Measurements from ENCODE around the gene ZBTB5. TPM values are rescaled to one million over a fixed set of nuclear protein-coding genes. Genes with fewer than 3 reads are reported as not detected.

Gene ZBTB5
- total and polyA plus RNA-seq, 2 of the 4 experiments (the other 2 are of a cell fraction), result 6.3 to 9.1 TPM

DNA sequence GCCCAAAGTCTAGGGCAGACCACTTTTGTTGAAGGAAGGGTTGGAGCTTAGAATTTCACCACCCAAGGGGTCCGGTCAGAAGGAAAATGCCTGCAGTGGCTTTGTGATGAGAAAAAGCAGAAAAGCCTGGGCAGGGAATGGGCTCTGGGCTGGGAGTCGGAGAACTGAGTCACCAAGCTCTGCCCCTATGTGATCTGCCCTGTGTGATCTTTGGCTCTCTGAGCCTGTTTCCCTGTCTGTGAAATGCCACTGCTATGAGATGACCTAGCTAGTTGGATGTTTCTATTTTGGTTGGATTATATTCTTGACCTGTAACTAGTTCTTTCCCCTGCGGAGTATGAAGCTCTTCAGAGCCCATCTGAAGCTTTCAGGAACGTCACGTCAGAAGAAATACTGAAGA, 30.3 kb upstream of the ZBTB5 start:
- no peak overlapping the region for H2AK5ac ChIP-seq (ENCODE audit: low read depth, low read length)
- dilution Hi-C loops (cut with HindIII; ENCODE audit: low sequenced_read_pairs, unreplicated experiment), result no loop called here
- H3K27ac ChIP-seq (ENCODE audit: insufficient read depth, low read length), result no peak overlapping the region
- no peak overlapping the region for H4K8ac ChIP-seq (ENCODE audit: low read depth in 2 of 2, low read length in 2 of 2)
- no peak overlapping the region for H3K4me3 ChIP-seq (ENCODE audit: insufficient read depth, low read depth, low read length)
- H3K4me2 ChIP-seq (ENCODE audit: low read depth, low read length), result no peak overlapping the region
- intact Hi-C loops (cut with micrococcal nuclease), result no loop called here
- no peak overlapping the region for H2BK120ac ChIP-seq (ENCODE audit: low read depth, low read length)
- H4K5ac ChIP-seq (ENCODE audit: low read depth, low read length), result no peak overlapping the region
- H4K20me1 ChIP-seq (ENCODE audit: insufficient read depth, low read length), result no peaks in the 10 kb centered on the region; the same call in 1 of the 2 replicates
- no peak overlapping the region for H4K91ac ChIP-seq (ENCODE audit: insufficient read depth, low read depth, low read length)
- no peaks in the 10 kb centered on the region for H3K4me1 ChIP-seq (ENCODE audit: control insufficient read depth, insufficient read depth, low read length)
- H3K9me3 ChIP-seq (ENCODE audit: control insufficient read depth, insufficient read depth, low read length), result no peaks in the 10 kb centered on the region
- H3K4ac ChIP-seq (ENCODE audit: low read depth, low read length), result no peak overlapping the region
- no peak overlapping the region for H2BK20ac ChIP-seq (ENCODE audit: low read depth, low read length)
- H3K9me1 ChIP-seq (ENCODE audit: insufficient read depth, low read length), result peaks cover 4% of the 10 kb centered on the region
- BruUV-seq (replicated peaks), result no TSS peak
- in situ Hi-C loops (cut with MboI; ENCODE audit: low sequenced_read_pairs), result loop anchor here (25.0 kb wide), 2 partner anchors 567 to 867 kb away; partner anchors contain the start of gene SHB
- H2AFZ ChIP-seq (replicated peaks; ENCODE audit: low read length, poor library complexity), result no peak overlapping the region
- no peak overlapping the region for H3K14ac ChIP-seq (replicated peaks; ENCODE audit: low read depth, low read length)
- ChIA-PET POLR2A (ENCODE audit: unreplicated experiment) (interaction anchor here (1.1 kb wide), 1 partner anchor 9 kb away, joined by 3 read pairs; no protein-coding TSS in a partner anchor), CTCF (no interaction called here)
- no CpG with 5 or more reads among the region's 5 CpGs for WGBS, 2 experiments (ENCODE audit: extremely low coverage in 2 of 2, insufficient read length in 1 of 2)
- TF ChIP-seq, protein P1, sequence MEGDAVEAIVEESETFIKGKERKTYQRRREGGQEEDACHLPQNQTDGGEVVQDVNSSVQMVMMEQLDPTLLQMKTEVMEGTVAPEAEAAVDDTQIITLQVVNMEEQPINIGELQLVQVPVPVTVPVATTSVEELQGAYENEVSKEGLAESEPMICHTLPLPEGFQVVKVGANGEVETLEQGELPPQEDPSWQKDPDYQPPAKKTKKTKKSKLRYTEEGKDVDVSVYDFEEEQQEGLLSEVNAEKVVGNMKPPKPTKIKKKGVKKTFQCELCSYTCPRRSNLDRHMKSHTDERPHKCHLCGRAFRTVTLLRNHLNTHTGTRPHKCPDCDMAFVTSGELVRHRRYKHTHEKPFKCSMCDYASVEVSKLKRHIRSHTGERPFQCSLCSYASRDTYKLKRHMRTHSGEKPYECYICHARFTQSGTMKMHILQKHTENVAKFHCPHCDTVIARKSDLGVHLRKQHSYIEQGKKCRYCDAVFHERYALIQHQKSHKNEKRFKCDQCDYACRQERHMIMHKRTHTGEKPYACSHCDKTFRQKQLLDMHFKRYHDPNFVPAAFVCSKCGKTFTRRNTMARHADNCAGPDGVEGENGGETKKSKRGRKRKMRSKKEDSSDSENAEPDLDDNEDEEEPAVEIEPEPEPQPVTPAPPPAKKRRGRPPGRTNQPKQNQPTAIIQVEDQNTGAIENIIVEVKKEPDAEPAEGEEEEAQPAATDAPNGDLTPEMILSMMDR (conservative IDR thresholded peaks at IDR 0.05; ENCODE audit: low read depth, low read length), result no peak
- TF ChIP-seq FOS (IDR thresholded peaks at IDR 0.05; ENCODE audit: low read depth, low read length) (no peak), MAFK (IDR thresholded peaks at IDR 0.05; ENCODE audit: low read depth, low read length) (no peak), BHLHE40 (IDR thresholded peaks at IDR 0.05; ENCODE audit: low read depth, low read length) (no peak)
- TF ChIP-seq, protein P2, sequence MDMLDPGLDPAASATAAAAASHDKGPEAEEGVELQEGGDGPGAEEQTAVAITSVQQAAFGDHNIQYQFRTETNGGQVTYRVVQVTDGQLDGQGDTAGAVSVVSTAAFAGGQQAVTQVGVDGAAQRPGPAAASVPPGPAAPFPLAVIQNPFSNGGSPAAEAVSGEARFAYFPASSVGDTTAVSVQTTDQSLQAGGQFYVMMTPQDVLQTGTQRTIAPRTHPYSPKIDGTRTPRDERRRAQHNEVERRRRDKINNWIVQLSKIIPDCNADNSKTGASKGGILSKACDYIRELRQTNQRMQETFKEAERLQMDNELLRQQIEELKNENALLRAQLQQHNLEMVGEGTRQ (IDR thresholded peaks at IDR 0.05; ENCODE audit: low read depth, low read length), result no peak
- peaks cover 59% of the 10 kb centered on the region for H3K36me3 ChIP-seq (ENCODE audit: control insufficient read depth, insufficient read depth, low read length)
- no peaks in the 10 kb centered on the region for H3K27me3 ChIP-seq (ENCODE audit: control insufficient read depth, insufficient read depth, low read length)
- DNase-seq (no peak), ATAC-seq (ENCODE audit: low read depth) (0 out of 2 replicates have a peak, but pooled peaks have one; percentile 21)
- no peak overlapping the region for H3K56ac ChIP-seq (ENCODE audit: extremely low read depth, insufficient read depth, low read length)
- no peak overlapping the region for H2BK5ac ChIP-seq (ENCODE audit: low read depth, low read length, poor library complexity, severe bottlenecking)
- H3K23ac ChIP-seq (ENCODE audit: low read depth, low read length), result no peak overlapping the region
- H2AK9ac ChIP-seq (replicated peaks; ENCODE audit: low read depth, low read length, poor library complexity), result no peak overlapping the region
- H2BK15ac ChIP-seq (ENCODE audit: low read depth, low read length), result no peak overlapping the region
- H3K18ac ChIP-seq (ENCODE audit: low read depth, low read length), result no peak overlapping the region
- H3K9ac ChIP-seq (ENCODE audit: low read depth, low read length), result no peak overlapping the region
- peaks cover 20 to 22% of the 10 kb centered on the region in 2 experiments for H3K79me1 ChIP-seq (ENCODE audit: low read depth in 1 of 2, low read length in 2 of 2)

All from IMR-90 (cell line).